GM23248 (cell line): Measurements from ENCODE around the gene OSGEP.

Experiments used
- EZH2 ChIP-seq: fragments of 200-600 bp; sonication (generic); IDR thresholded peaks from 2 replicates; pipeline ENCODE4 v1.6.1; 2018; ENCODE audit warnings: antibody characterized with exemption, mild to moderate bottlenecking; ENCODE audit not compliant: insufficient read depth, poor library complexity, severe bottlenecking
- EZH2phosphoT487 ChIP-seq: fragments of 200-600 bp; sonication (generic); IDR thresholded peaks from 2 replicates; pipeline ENCODE4 v1.6.1; 2018; ENCODE audit warnings: antibody characterized with exemption, moderate library complexity, mild to moderate bottlenecking, low read depth; ENCODE audit not compliant: insufficient read depth

- no peak for TF ChIP-seq EZH2phosphoT487
- no peak for TF ChIP-seq EZH2
These were observed 45.4 kb downstream of the OSGEP start for GRCh38 chr14:20409226-20409625.
